Caco-2 (cell line): ENCODE measurements around the gene SDF2L1. TPM values are rescaled to one million over a fixed set of nuclear protein-coding genes. Genes with fewer than 3 reads are reported as not detected.

Experiments
- BruUV-seq: library from RNA; stranded (reverse); fragments of 400-500 nt; replicated peaks from 2 replicates; lab custom pipeline; 2021; lab: Mats Ljungman, UMichigan
- CTCF ChIA-PET: fragments of 300-600 bp; sonication (Branson Sonifier 250); formaldehyde crosslinking; loops from one replicate; lab custom pipeline; 2022; ENCODE audit warnings: antibody characterized with exemption; lab: Charles Lee
- POLR2A ChIA-PET: fragments of 300-600 bp; sonication (Branson Sonifier 250); formaldehyde crosslinking; loops from one replicate; lab custom pipeline; 2022; ENCODE audit warnings: antibody characterized with exemption; lab: Charles Lee
- DNase-seq, 2 experiments: peaks; one replicate each; pipeline versions ENCODE4 v3.0.0 to v3.0.0-alpha.2; 2020 to 2022
- H3K27me3 ChIP-seq: replicated peaks from 2 replicates; pipeline ENCODE4 v1.6.0; 2011; ENCODE audit warnings: low read length; ENCODE audit not compliant: control insufficient read depth, insufficient read depth
- H3K36me3 ChIP-seq: 2 replicates; pipeline ENCODE4 v1.5.1; 2011; ENCODE audit warnings: low read length; ENCODE audit not compliant: control insufficient read depth, insufficient read depth
- H3K4me1 ChIP-seq: fragments of 250-450 bp; sonication (Bioruptor Pico); 2 replicates; pipeline ENCODE4 v1.5.1; 2020; ENCODE audit warnings: mild to moderate bottlenecking
- H3K4me3 ChIP-seq: 2 replicates; pipeline ENCODE4 v1.5.1; 2011; ENCODE audit warnings: low read depth, mild to moderate bottlenecking, control low read depth, low read length
- H3K9me3 ChIP-seq: fragments of 250-450 bp; sonication (Bioruptor Pico); 2 replicates; pipeline ENCODE4 v1.5.1; 2020; ENCODE audit warnings: mild to moderate bottlenecking, moderate library complexity
- H3K27ac Mint-ChIP-seq: one replicate; pipeline ENCODE4 v1.8.0; 2022; ENCODE audit warnings: mixed read lengths; ENCODE audit not compliant: unreplicated experiment
- H3K27me3 Mint-ChIP-seq: one replicate; pipeline ENCODE4 v1.8.0; 2022; ENCODE audit warnings: mixed read lengths; ENCODE audit not compliant: insufficient read depth, unreplicated experiment
- H3K36me3 Mint-ChIP-seq: one replicate; pipeline ENCODE4 v1.8.0; 2022; ENCODE audit warnings: mild to moderate bottlenecking, mixed read lengths; ENCODE audit not compliant: insufficient read depth, unreplicated experiment
- H3K4me1 Mint-ChIP-seq: one replicate; pipeline ENCODE4 v1.8.0; 2022; ENCODE audit warnings: low read depth, mixed read lengths; ENCODE audit not compliant: unreplicated experiment
- H3K4me3 Mint-ChIP-seq: one replicate; pipeline ENCODE4 v1.8.0; 2022; ENCODE audit warnings: mild to moderate bottlenecking, moderate library complexity, mixed read lengths; ENCODE audit not compliant: unreplicated experiment
- H3K9me3 Mint-ChIP-seq: one replicate; pipeline ENCODE4 v1.8.0; 2022; ENCODE audit warnings: mixed read lengths; ENCODE audit not compliant: unreplicated experiment
- CTCF ChIP-seq, 2 experiments: fragments of 200-600 bp in 1 of 2; IDR thresholded peaks; 1 replicate in 1 of 2; 2 replicates in 1 of 2; pipeline versions ENCODE4 v1.5.1 to v1.8.0; 2011 to 2022; ENCODE audit warnings: antibody characterized with exemption in 1 of 2, control low read depth in 1 of 2, inconsistent platforms in 1 of 2, low read depth in 1 of 2, low read length in 1 of 2, mild to moderate bottlenecking in 1 of 2, moderate library complexity in 1 of 2; ENCODE audit not compliant: insufficient read depth in 1 of 2, severe bottlenecking in 1 of 2, unreplicated experiment in 1 of 2
- intact Hi-C: fragments of 100-400 bp; cut with micrococcal nuclease; formaldehyde crosslinking; loops from one replicate; pipeline ENCODE4 v1.10.0; 2022; ENCODE audit not compliant: unreplicated experiment
- total RNA-seq: library from RNA; stranded (reverse); gene quantifications from 2 replicates; pipeline ENCODE4 v1.2.3, GENCODE V29; 2022

The SDF2L1 gene
- total RNA-seq, 1 experiment from 2014 or later, result 48.5 TPM

GRCh38 chr22:21651521-21652009 is 9.5 kb downstream of the SDF2L1 start:
- H3K27me3 Mint-ChIP-seq, result no peaks in the 10 kb centered on the region
- H3K27ac Mint-ChIP-seq, result peak overlapping the region; percentile 81
- peaks cover 14% of the 10 kb centered on the region for H3K4me1 Mint-ChIP-seq
- POLR2A ChIA-PET, result interaction anchor here (0.6 to 2.0 kb wide), 4 partner anchors 10 to 70 kb away, joined by 3 to 15 read pairs (median 4); partner anchors contain the start of genes PPIL2 and SDF2L1
- Histone ChIP-seq H3K9me3 (no peaks in the 10 kb centered on the region), H3K36me3 (no peaks in the 10 kb centered on the region), H3K4me1 (peaks cover 15% of the 10 kb centered on the region), H3K27me3 (no peaks in the 10 kb centered on the region), H3K4me3 (peak overlapping the region; percentile 58)
- peaks cover 45% of the 10 kb centered on the region for H3K36me3 Mint-ChIP-seq
- no peak for DNase-seq
- intact Hi-C loops, result no loop called here
- H3K9me3 Mint-ChIP-seq, result no peaks in the 10 kb centered on the region
- no peak for TF ChIP-seq CTCF (IDR thresholded peaks at IDR 0.05; ENCODE audit: insufficient read depth in 1 of 2, low read depth in 1 of 2, low read length in 1 of 2, severe bottlenecking in 1 of 2, unreplicated experiment in 1 of 2)
- no TSS peak for BruUV-seq
- CTCF ChIA-PET, result interaction anchor here (1.0 to 4.5 kb wide), 2 partner anchors 9 to 22 kb away, joined by 5 to 23 read pairs; partner anchors contain the start of gene SDF2L1
- H3K4me3 Mint-ChIP-seq, result peak overlapping the region; percentile 80

DNA sequence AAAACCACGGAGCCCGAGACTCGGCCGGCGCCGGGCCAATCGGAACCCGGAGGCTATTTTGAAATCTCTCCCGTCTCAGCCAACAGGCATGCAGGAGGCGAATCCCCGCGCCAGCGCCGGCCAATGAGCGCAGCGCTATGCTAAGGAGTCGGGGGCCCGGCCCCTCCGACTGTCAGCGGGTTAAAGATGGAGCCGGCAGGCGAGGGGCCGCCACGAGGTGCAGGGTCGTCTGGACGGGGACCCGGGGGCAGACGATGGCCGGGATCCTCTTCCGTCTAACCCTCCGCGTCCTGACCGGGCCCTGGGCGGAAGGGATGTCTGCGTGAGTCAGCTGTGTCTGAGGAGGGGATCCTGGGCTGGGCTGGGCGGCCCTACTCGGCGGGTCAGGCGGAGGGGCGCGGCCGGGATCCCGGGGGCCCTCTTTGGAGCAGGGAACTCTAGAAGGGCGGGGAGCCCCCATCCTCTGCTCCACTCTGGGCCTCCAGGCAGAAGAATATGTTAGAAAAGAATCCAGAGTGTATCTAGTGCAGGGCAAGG is 10.0 kb downstream of the SDF2L1 start:
- no peaks in the 10 kb centered on the region for H3K36me3 ChIP-seq
- DNase-seq, result peak; percentile 92 to 93
- Mint-ChIP-seq H3K27ac (peak overlapping the region; percentile 81), H3K4me3 (peak overlapping the region; percentile 80), H3K9me3 (no peaks in the 10 kb centered on the region), H3K4me1 (peaks cover 19% of the 10 kb centered on the region), H3K36me3 (peaks cover 45% of the 10 kb centered on the region), H3K27me3 (no peaks in the 10 kb centered on the region)
- ChIA-PET POLR2A (interaction anchor here (0.6 to 2.0 kb wide), 4 partner anchors 10 to 70 kb away, joined by 3 to 15 read pairs (median 4); partner anchors contain the start of genes PPIL2 and SDF2L1), CTCF (interaction anchor here (1.0 to 4.5 kb wide), 2 partner anchors 10 to 23 kb away, joined by 5 to 23 read pairs; partner anchors contain the start of gene SDF2L1)
- H3K4me1 ChIP-seq, result peaks cover 20% of the 10 kb centered on the region
- H3K4me3 ChIP-seq, result peak overlapping the region; percentile 58
- no peaks in the 10 kb centered on the region for H3K9me3 ChIP-seq
- TF ChIP-seq CTCF (IDR thresholded peaks at IDR 0.05; ENCODE audit: insufficient read depth in 1 of 2, low read depth in 1 of 2, low read length in 1 of 2, severe bottlenecking in 1 of 2, unreplicated experiment in 1 of 2), result no peak
- H3K27me3 ChIP-seq, result no peaks in the 10 kb centered on the region
- intact Hi-C loops, result no loop called here
- BruUV-seq, result no TSS peak

- TSS peak; percentile 36 for BruUV-seq
- H3K4me3 Mint-ChIP-seq, result peak overlapping the region; percentile 80
- Histone ChIP-seq H3K36me3 (no peaks in the 10 kb centered on the region), H3K9me3 (no peaks in the 10 kb centered on the region), H3K4me1 (peaks cover 21% of the 10 kb centered on the region), H3K27me3 (no peaks in the 10 kb centered on the region), H3K4me3 (peak overlapping the region; percentile 58)
- peak overlapping the region; percentile 81 for H3K27ac Mint-ChIP-seq
- no peaks in the 10 kb centered on the region for H3K27me3 Mint-ChIP-seq
- no peaks in the 10 kb centered on the region for H3K9me3 Mint-ChIP-seq
- POLR2A ChIA-PET, result interaction anchor here (1.1 to 2.0 kb wide), 3 partner anchors 11 to 24 kb away, joined by 3 to 15 read pairs (median 4); partner anchors contain the start of genes PPIL2 and SDF2L1
- intact Hi-C loops, result no loop called here
- H3K36me3 Mint-ChIP-seq, result peaks cover 49% of the 10 kb centered on the region
- peak in 1 of 2 experiments; percentile 54 for DNase-seq
- no peak for TF ChIP-seq CTCF (IDR thresholded peaks at IDR 0.05; ENCODE audit: insufficient read depth in 1 of 2, low read depth in 1 of 2, low read length in 1 of 2, severe bottlenecking in 1 of 2, unreplicated experiment in 1 of 2)
- peaks cover 19% of the 10 kb centered on the region for H3K4me1 Mint-ChIP-seq
- CTCF ChIA-PET, result interaction anchor here (4.5 kb wide), 1 partner anchor 11 kb away, joined by 23 read pairs; the partner anchor contains the start of gene SDF2L1
These were observed 10.7 kb downstream of the SDF2L1 start for GRCh38 chr22:21652547-21653545.
